H9 (cell line): Measurements from ENCODE around the gene OR6K3. TPM values are rescaled to one million over a fixed set of nuclear protein-coding genes. Genes with fewer than 3 reads are reported as not detected.

Source experiments
- DNase-seq: peaks from one replicate; pipeline ENCODE4 v3.0.0-alpha.2; 2017
- H2AFZ ChIP-seq: one replicate; pipeline ENCODE4 v1.6.1; 2013; ENCODE audit warnings: mild to moderate bottlenecking, low read length, control low read depth, moderate library complexity
- H2AK5ac ChIP-seq: 2 replicates; pipeline ENCODE4 v1.6.1; 2013; ENCODE audit warnings: low read length, control low read depth, mixed read lengths; ENCODE audit not compliant: insufficient read length
- H2BK120ac ChIP-seq: one replicate; pipeline ENCODE4 v1.6.1; 2013; ENCODE audit warnings: low read depth, mild to moderate bottlenecking, low read length, control low read depth, inconsistent platforms; ENCODE audit not compliant: poor library complexity, severe bottlenecking
- H2BK12ac ChIP-seq: 2 replicates; pipeline ENCODE4 v1.6.1; 2013; ENCODE audit warnings: low read length, control low read depth, mixed read lengths, low read depth; ENCODE audit not compliant: insufficient read length
- H2BK15ac ChIP-seq: 2 replicates; pipeline ENCODE4 v1.6.1; 2013; ENCODE audit warnings: low read depth, low read length, control low read depth
- H2BK20ac ChIP-seq: one replicate; pipeline ENCODE4 v1.6.1; 2013; ENCODE audit warnings: low read depth, mild to moderate bottlenecking, low read length, control low read depth, inconsistent platforms; ENCODE audit not compliant: poor library complexity, severe bottlenecking
- H2BK5ac ChIP-seq: 2 replicates; pipeline ENCODE4 v1.6.1; 2013; ENCODE audit warnings: low read length, control low read depth, mixed read lengths; ENCODE audit not compliant: insufficient read length
- H3K14ac ChIP-seq: 2 replicates; pipeline ENCODE4 v1.6.1; 2013; ENCODE audit warnings: low read length, control low read depth; ENCODE audit not compliant: insufficient read depth
- H3K18ac ChIP-seq: 2 replicates; pipeline ENCODE4 v1.6.1; 2013; ENCODE audit warnings: low read depth, mild to moderate bottlenecking, mixed read lengths, low read length, control low read depth; ENCODE audit not compliant: insufficient read length
- H3K23ac ChIP-seq: 2 replicates; pipeline ENCODE4 v1.6.1; 2013; ENCODE audit warnings: low read length, control low read depth, mixed read lengths, low read depth; ENCODE audit not compliant: insufficient read length
- H3K23me2 ChIP-seq: 2 replicates; pipeline ENCODE4 v1.6.1; 2013; ENCODE audit warnings: low read depth, mild to moderate bottlenecking, mixed read lengths, low read length, control low read depth; ENCODE audit not compliant: insufficient read length, poor library complexity, severe bottlenecking
- H3K27ac ChIP-seq: 2 replicates; pipeline ENCODE4 v1.5.1; 2013; ENCODE audit warnings: low read length, control low read depth, mixed read lengths, low read depth; ENCODE audit not compliant: insufficient read length
- H3K27me3 ChIP-seq: 2 replicates; pipeline ENCODE4 v1.6.1; 2013; ENCODE audit warnings: low read length, control low read depth, inconsistent platforms; ENCODE audit not compliant: insufficient read depth
- H3K4ac ChIP-seq: 2 replicates; pipeline ENCODE4 v1.6.1; 2013; ENCODE audit warnings: low read depth, mild to moderate bottlenecking, control low read depth, inconsistent platforms, low read length, moderate library complexity
- H3K4me1 ChIP-seq: 2 replicates; pipeline ENCODE4 v1.6.1; 2013; ENCODE audit warnings: low read length, control low read depth, inconsistent platforms; ENCODE audit not compliant: insufficient read depth
- H3K4me2 ChIP-seq: 2 replicates; pipeline ENCODE4 v1.6.1; 2013; ENCODE audit warnings: low read length, control low read depth, mixed read lengths; ENCODE audit not compliant: insufficient read length, insufficient read depth
- H3K56ac ChIP-seq: 2 replicates; pipeline ENCODE4 v1.6.1; 2013; ENCODE audit warnings: low read depth, mild to moderate bottlenecking, mixed read lengths, low read length, control low read depth; ENCODE audit not compliant: insufficient read length
- H3K79me1 ChIP-seq: 2 replicates; pipeline ENCODE4 v1.6.1; 2013; ENCODE audit warnings: low read depth, mild to moderate bottlenecking, moderate library complexity, low read length, control low read depth, inconsistent platforms; ENCODE audit not compliant: insufficient read depth, poor library complexity, severe bottlenecking
- H3K79me2 ChIP-seq: 2 replicates; pipeline ENCODE4 v1.6.1; 2013; ENCODE audit warnings: low read length, control low read depth, inconsistent platforms; ENCODE audit not compliant: insufficient read depth
- H3K9ac ChIP-seq: 2 replicates; pipeline ENCODE4 v1.6.1; 2013; ENCODE audit warnings: low read length, control low read depth, mixed read lengths; ENCODE audit not compliant: insufficient read length; ENCODE audit errors: extremely low read depth
- H3K9me3 ChIP-seq: one replicate; pipeline ENCODE4 v1.6.1; 2013; ENCODE audit warnings: low read depth, low read length, inconsistent platforms; ENCODE audit not compliant: control insufficient read depth
- H3T11ph ChIP-seq: one replicate; pipeline ENCODE4 v1.6.1; 2013; ENCODE audit warnings: mild to moderate bottlenecking, low read length, control low read depth, inconsistent platforms
- H4K20me1 ChIP-seq: one replicate; pipeline ENCODE4 v1.6.1; 2013; ENCODE audit not compliant: control insufficient read depth, insufficient read length, insufficient read depth
- H4K5ac ChIP-seq: 2 replicates; pipeline ENCODE4 v1.6.1; 2013; ENCODE audit warnings: low read depth, mild to moderate bottlenecking, mixed read lengths, low read length, control low read depth; ENCODE audit not compliant: insufficient read length
- H4K8ac ChIP-seq: replicated peaks from 2 replicates; pipeline ENCODE4 v1.6.1; 2013; ENCODE audit warnings: low read length, control low read depth, mixed read lengths, low read depth; ENCODE audit not compliant: insufficient read length
- H4K91ac ChIP-seq: 2 replicates; pipeline ENCODE4 v1.6.1; 2013; ENCODE audit warnings: low read depth, mild to moderate bottlenecking, moderate library complexity, mixed read lengths, low read length, control low read depth; ENCODE audit not compliant: insufficient read length
- H3K27ac Mint-ChIP-seq, 3 experiments: 2 replicates in 2 of 3; 3 replicates in 1 of 3; pipeline ENCODE4 v1.8.0; 2020 to 2021; ENCODE audit warnings: mixed read lengths in 3 of 3, mild to moderate bottlenecking in 1 of 3, moderate library complexity in 1 of 3
- H3K27me3 Mint-ChIP-seq: 2 replicates; pipeline ENCODE4 v1.8.0; 2021; ENCODE audit warnings: low read depth, mild to moderate bottlenecking, moderate library complexity, mixed read lengths
- H3K36me3 Mint-ChIP-seq, 3 experiments: 2 replicates in 2 of 3; 3 replicates in 1 of 3; pipeline ENCODE4 v1.8.0; 2020 to 2021; ENCODE audit warnings: low read depth in 3 of 3, mixed read lengths in 3 of 3; ENCODE audit not compliant: insufficient read depth in 1 of 3
- H3K4me1 Mint-ChIP-seq, 2 experiments: 2 replicates each; pipeline ENCODE4 v1.8.0; 2020; ENCODE audit warnings: mixed read lengths in 2 of 2
- H3K4me3 Mint-ChIP-seq, 2 experiments: 2 replicates in 1 of 2; 3 replicates in 1 of 2; pipeline ENCODE4 v1.8.0; 2020 to 2021; ENCODE audit warnings: mild to moderate bottlenecking in 2 of 2, mixed read lengths in 2 of 2, moderate library complexity in 1 of 2
- H3K9me3 Mint-ChIP-seq, 2 experiments: 2 replicates in 1 of 2; 3 replicates in 1 of 2; pipeline ENCODE4 v1.8.0; 2020; ENCODE audit warnings: mild to moderate bottlenecking in 2 of 2, mixed read lengths in 2 of 2, moderate library complexity in 1 of 2
- CTCF ChIP-seq: fragments of 200-600 bp; sonication (generic); conservative IDR thresholded peaks from 3 replicates; pipeline ENCODE4 v1.8.0; 2021; ENCODE audit warnings: antibody characterized with exemption, mild to moderate bottlenecking
- whole genome bisulfite sequencing: extraction: QIAGEN DNeasy Blood & Tissue Kit; methylation state at CpG from one replicate; pipeline ENCODE4 v1.1.7; 2013; ENCODE audit warnings: missing lambda C conversion rate, low lambda C conversion rate, mixed read lengths; ENCODE audit not compliant: insufficient read length; ENCODE audit errors: extremely low coverage; 5-methylcytosine and 5-hydroxymethylcytosine counted together
- total RNA-seq: library from RNA; stranded (reverse); gene quantifications from 2 replicates; pipeline ENCODE4 v1.2.1, GENCODE V29; 2021

Gene OR6K3
- total RNA-seq, 1 experiment from 2014 or later, result not detected

DNA sequence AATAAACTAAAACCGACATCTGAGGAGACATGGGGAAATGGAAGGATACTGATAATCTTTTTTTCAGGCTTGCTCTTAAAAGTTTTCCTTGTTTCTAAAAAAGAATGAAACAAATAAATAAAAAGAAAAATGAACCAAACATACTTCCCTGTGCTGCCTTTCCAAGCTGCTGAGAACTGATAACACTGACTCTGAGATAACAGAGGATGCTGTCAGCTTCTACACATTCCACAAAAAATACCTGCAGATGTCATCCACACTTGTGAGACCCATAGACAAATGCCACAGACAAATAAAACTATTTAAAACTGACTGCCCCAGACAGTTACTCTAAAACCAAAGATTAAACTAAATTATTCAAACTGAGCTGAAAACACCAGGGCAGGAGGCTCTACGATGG lies 12.0 kb upstream of the OR6K3 start:
- no peak overlapping the region for H4K8ac ChIP-seq
- no peak overlapping the region for H3K4me2 ChIP-seq
- Mint-ChIP-seq H3K4me3 (no peak overlapping the region), H3K27me3 (no peaks in the 10 kb centered on the region; the same call in 1 of the 2 replicates), H3K36me3 (no peaks in the 10 kb centered on the region), H3K27ac (no peak overlapping the region), H3K4me1 (no peaks in the 10 kb centered on the region), H3K9me3 (no peaks in the 10 kb centered on the region)
- no peaks in the 10 kb centered on the region for H3K9me3 ChIP-seq
- no peaks in the 10 kb centered on the region for H3K27me3 ChIP-seq
- no peak overlapping the region for H2BK5ac ChIP-seq
- no peak for TF ChIP-seq CTCF
- H3K56ac ChIP-seq, result no peak overlapping the region
- no peak overlapping the region for H4K5ac ChIP-seq
- H2BK120ac ChIP-seq, result no peak overlapping the region
- no peak overlapping the region for H4K91ac ChIP-seq
- no peak overlapping the region for H2AFZ ChIP-seq
- no peak overlapping the region for H3K4ac ChIP-seq
- H3K23ac ChIP-seq, result no peak overlapping the region
- no peak overlapping the region for H2BK15ac ChIP-seq
- no peak overlapping the region for H3K9ac ChIP-seq
- no peak overlapping the region for H3T11ph ChIP-seq
- no peak overlapping the region for H3K18ac ChIP-seq
- no peaks in the 10 kb centered on the region for H3K4me1 ChIP-seq
- no peak overlapping the region for H2AK5ac ChIP-seq
- no peak overlapping the region for H2BK12ac ChIP-seq
- no CpG with 5 or more reads among the region's 2 CpGs for WGBS
- H3K23me2 ChIP-seq, result no peaks in the 10 kb centered on the region
- no peak overlapping the region for H3K14ac ChIP-seq
- no peak overlapping the region for H3K27ac ChIP-seq
- no peak for DNase-seq
- no peak overlapping the region for H2BK20ac ChIP-seq
- H3K79me2 ChIP-seq, result no peaks in the 10 kb centered on the region
- no peaks in the 10 kb centered on the region for H3K79me1 ChIP-seq
- H4K20me1 ChIP-seq, result no peaks in the 10 kb centered on the region
